HFF-Myc (cell line): ENCODE measurements around the gene NRN1L.

Experiments
- DNase-seq: peaks from one replicate; pipeline ENCODE4 v3.0.0-alpha.2; 2011; ENCODE audit warnings: low read depth; ENCODE audit errors: extremely low read depth
- H3K4me3 ChIP-seq: replicated peaks from 2 replicates; pipeline ENCODE4 v1.5.1; 2011; ENCODE audit warnings: low read depth, mild to moderate bottlenecking, control low read depth, low read length
- TF ChIP-seq, protein P1 (sequence below): IDR thresholded peaks from 2 replicates; pipeline ENCODE4 v1.5.1; 2012; ENCODE audit warnings: mild to moderate bottlenecking, low read depth, low read length, control low read depth; ENCODE audit errors: missing control alignments

Gene NRN1L

DNA sequence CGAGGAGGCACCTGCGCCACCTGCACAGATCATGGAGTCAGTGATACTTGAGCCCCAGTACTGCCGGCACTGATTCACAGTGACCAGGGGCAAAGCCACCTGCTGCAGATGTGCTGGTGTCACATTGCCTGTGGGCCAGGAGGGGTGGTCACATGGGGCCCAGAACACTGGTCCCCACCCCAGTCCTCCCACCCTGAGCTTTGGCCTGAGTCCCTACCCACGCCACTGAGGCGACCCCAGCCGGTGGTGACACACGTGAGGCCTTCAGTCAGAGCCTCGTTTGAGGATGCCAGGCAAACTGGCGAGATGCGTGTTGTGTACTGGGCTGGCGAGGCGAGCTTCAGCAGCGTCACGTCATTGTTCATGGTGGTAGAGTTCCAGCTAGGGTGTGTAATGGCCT lies 45.5 kb downstream of the NRN1L start:
- TF ChIP-seq, protein P1, sequence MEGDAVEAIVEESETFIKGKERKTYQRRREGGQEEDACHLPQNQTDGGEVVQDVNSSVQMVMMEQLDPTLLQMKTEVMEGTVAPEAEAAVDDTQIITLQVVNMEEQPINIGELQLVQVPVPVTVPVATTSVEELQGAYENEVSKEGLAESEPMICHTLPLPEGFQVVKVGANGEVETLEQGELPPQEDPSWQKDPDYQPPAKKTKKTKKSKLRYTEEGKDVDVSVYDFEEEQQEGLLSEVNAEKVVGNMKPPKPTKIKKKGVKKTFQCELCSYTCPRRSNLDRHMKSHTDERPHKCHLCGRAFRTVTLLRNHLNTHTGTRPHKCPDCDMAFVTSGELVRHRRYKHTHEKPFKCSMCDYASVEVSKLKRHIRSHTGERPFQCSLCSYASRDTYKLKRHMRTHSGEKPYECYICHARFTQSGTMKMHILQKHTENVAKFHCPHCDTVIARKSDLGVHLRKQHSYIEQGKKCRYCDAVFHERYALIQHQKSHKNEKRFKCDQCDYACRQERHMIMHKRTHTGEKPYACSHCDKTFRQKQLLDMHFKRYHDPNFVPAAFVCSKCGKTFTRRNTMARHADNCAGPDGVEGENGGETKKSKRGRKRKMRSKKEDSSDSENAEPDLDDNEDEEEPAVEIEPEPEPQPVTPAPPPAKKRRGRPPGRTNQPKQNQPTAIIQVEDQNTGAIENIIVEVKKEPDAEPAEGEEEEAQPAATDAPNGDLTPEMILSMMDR: no peak
- no peak for DNase-seq
- H3K4me3 ChIP-seq: no peak overlapping the region

GRCh38 chr16:67930678-67931211 lies 46.1 kb downstream of the NRN1L start:
- TF ChIP-seq, protein P1: no peak
- no peak for DNase-seq
- no peak overlapping the region for H3K4me3 ChIP-seq

- H3K4me3 ChIP-seq: no peak within 1 kb of the TSS
- TF ChIP-seq, protein P1: peak; percentile 20
- DNase-seq: no peak
Measured at GRCh38 chr16:67931712-67932461, 47.2 kb downstream of the NRN1L start, which contains the start of gene CTRL. Gene CTRL (minus strand): TSS chr16:67931862. CDS start chr16:67931852, 10 bp downstream.

- no peak for DNase-seq
- TF ChIP-seq, protein P1: no peak
- H3K4me3 ChIP-seq: no peak overlapping the region
Measured at GRCh38 chr16:67932462-67932840, 47.8 kb downstream of the NRN1L start.

DNA sequence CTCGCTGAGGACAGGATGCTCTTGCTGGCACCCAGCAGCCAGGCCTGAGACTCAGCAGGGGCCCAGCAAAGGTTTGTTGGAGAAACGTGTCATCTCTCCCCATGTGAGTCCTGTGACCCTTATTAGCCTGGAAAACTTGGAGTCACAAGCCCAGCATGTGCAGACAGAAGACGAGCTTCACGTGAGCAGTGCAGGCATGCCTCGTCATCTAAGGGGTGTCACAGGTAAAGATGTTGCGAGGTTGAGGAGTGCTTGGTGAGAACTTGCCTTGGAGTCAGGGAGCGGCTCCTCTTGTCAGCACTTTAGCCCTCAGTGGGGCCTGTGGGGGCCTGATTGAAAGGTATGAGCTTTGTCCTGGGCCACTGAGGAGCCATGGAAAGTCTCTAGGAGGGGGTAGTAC lies 49.1 kb downstream of the NRN1L start:
- H3K4me3 ChIP-seq: no peak overlapping the region; the same call in 1 of the 2 replicates
- TF ChIP-seq, protein P1: no peak
- no peak for DNase-seq

DNA sequence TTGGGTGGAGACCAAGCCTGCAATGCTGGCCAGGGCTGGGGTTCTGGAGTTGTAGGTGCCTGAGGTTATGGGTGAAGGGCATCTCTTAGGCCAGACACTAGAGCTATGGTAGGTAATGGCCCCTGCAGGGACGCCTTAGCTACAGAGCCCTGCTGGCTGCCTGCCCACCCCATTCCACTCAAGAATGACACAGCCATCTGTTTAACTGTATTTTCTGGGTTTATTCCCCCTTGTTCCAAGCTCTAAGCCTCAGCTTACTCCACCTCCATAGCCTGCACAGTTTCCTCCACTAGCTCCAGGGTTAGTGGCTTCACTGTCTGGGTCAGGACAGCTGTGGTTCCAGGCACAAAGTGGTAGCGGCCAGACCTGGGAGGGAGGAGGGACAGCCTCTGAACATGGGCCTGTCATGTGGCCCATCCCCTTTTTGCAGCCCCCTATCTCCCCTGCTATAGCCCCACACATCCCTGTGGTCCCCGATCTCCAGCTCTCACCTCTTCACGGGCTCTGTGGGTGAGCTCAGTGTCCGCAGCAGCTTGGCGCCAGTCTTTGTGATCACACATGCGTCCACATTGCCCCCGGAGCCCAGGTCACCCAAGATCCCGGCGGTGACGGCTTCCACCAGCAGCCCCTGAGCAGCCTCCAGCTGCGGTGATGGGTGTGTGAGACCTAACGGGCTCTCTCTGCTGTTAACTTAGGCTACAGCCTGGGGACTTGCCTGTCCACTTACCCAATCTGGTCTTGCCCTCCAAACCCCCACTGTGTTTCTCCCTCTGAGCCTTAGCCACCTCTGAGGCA lies 49.8 kb downstream of the NRN1L start:
- peak overlapping the region; percentile 92 for H3K4me3 ChIP-seq
- TF ChIP-seq, protein P1: no peak
- no peak for DNase-seq
